Mammary epithelial cell (primary cell): ENCODE measurements around the gene TCFL5.

Experiments
- CTCF ChIP-seq, 2 donors: IDR thresholded peaks in 1 of 2; conservative IDR thresholded peaks in 1 of 2; 2 replicates each; pipeline ENCODE4 v1.5.1; 2011 to 2012; ENCODE audit warnings: inconsistent platforms in 2 of 2, low read length in 2 of 2, mild to moderate bottlenecking in 2 of 2, control low read depth in 1 of 2, low read depth in 1 of 2; ENCODE audit not compliant: insufficient read depth in 1 of 2; ENCODE audit errors: extremely low read depth in 1 of 2
- EZH2 ChIP-seq: IDR thresholded peaks from 2 replicates; pipeline ENCODE4 v1.6.1; 2012; ENCODE audit warnings: low read length, inconsistent platforms, borderline replicate concordance

GRCh38 chr20:62800314-62801259 lies 61.0 kb downstream of the TCFL5 start:
- TF ChIP-seq CTCF (conservative IDR thresholded peaks at IDR 0.05 in 1 of 2, IDR thresholded peaks at IDR 0.05 in 1 of 2; ENCODE audit: extremely low read depth in 1 of 2, insufficient read depth in 1 of 2, low read depth in 1 of 2, low read length in 2 of 2) (no peak), EZH2 (no peak)
